GM21360 (cell line): Measurements from ENCODE around the gene L3MBTL4.
"Not testable (repeated sequence)": the region's sequence is repeated elsewhere in the genome, so short reads cannot be mapped to it uniquely, and the experiment has no call there.

Source experiments
- ATAC-seq: cut with Tn5 transposase; IDR thresholded peaks from one replicate; pipeline ENCODE4 v1.9.1; 2021; ENCODE audit warnings: mild to moderate bottlenecking, moderate library complexity; ENCODE audit not compliant: unreplicated experiment

L3MBTL4 gene

DNA sequence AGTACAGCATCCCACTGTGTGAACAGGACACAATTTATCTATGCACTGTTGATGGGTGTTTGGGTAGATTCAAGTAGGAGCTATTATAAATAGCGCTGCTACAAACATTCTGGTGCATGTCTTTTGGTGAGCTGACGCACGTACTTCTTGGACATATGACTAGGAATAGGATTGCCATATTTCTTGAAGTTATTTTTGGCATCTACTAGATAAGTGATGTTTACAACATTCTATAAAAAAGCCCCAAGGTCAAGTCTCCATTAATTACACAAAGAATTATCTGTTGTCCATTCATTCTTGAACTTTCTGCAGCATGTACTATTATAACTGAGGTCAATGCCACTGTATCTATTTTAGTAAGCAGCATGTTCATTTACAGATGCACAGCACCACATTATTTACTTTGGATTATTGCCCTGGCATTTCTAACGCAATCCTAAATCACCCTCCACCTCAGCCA lies 293.9 kb downstream of the L3MBTL4 start:
- no peak for ATAC-seq

DNA sequence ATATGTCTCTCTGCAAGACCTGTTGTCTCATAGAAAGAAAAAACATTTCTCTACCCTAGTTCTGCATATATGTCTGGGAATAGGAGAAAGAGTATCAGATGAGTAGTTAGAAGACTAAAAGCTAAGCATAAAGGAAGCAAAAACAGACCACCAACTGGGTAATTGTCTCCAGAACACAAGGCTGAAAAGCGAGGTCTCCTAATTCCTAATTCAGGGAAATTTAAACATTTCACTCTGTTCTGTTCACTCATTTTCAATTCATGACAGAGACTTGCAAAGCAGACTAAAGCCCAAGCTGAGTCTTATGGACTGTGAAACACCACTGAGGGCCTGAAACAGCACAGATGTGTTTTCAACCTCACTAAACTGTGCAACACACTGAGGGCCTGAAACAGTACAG lies 294.9 kb downstream of the L3MBTL4 start:
- no peak for ATAC-seq

DNA sequence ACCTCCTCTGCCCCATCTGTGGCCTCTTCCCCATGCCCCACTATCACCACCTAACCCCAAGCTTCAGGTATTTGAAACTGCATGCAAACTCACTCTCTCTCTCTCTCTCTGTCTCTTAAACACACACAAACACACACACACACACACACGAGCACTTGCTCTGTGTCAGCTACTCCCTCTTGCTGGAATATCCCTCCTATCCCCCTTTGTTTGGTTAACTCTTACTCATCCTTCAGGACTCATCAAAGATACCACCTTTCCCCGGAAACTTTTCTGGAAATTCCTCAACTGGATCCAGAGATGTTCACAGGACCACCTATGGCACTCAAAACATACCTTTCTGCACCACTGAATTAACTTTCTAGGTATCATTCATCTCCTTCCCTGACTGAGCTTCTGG lies 296.6 kb downstream of the L3MBTL4 start:
- no peak for ATAC-seq

DNA sequence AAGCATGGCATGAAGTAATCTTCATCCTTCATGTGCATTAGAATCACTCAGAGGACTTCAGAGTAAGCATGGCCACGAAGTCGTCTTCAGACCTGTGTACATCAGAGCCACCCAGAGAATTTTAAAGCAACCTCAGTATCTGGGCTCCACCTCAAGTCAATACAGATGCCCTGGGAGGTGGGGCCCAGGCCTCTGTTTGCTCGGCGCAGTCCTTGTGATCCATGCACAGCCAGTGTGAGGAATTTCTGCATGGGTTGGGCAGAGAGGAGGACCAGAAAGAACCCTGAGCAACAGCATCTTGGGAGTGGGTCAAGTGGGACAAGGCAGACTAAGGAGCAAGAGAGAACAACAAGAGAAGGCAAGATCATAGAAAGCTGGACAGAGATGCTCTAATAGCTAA lies 299.0 kb downstream of the L3MBTL4 start:
- no peak for ATAC-seq

DNA sequence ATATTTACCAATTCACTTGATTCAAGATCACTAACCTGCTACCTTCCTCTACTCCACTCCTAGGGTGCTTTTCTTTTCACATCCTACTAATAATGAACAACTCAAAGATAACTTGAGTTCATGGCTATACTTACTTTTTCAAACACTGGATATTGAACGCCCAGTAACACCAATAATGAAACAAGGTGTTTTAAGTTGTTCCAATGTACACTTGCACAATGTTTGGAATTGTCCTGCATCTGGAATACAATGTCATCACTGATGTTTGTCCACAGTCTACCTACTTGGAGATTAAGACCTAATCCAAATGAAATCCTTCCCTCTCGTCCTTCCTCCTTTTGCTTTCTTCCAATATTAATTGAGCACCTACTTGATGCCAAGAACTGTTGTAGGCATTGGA lies 301.1 kb downstream of the L3MBTL4 start:
- ATAC-seq: no peak

DNA sequence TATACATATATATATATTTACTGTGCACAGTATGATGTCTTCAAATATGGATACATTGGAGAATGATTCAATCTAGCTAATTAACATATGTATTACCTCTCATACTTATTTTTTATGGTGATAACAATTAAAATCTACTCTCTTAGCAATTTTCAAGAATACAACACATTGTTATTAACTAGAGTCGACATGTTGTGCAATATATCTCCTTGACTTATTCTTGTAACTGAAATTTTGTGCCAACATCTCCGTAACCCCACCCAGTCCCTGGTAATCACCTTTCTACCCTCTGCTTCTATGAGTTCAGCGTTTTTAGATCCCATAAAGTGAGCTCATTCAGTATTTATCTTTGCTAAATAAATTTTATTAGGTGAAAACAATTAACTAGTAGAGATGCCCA lies 303.0 kb downstream of the L3MBTL4 start:
- ATAC-seq: no peak

DNA sequence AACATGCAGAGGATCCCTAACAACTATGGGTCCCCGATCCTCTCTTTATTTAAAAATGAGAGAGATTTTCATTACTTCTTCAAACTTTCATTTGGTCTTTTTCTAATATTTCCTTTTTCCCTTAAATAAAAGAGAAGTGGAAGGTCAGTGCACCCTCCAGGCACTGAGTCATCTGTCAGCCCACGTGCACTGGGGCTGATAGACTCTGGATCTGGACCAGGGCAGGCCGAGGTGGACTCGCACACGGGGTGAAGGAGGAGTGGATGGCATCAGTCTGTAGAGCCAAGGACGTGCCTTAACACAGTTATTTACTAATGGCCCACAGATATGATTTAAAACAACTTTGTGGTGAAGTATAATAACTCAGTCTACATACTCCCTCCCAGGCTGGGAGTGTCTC lies 305.0 kb downstream of the L3MBTL4 start:
- ATAC-seq: no peak

DNA sequence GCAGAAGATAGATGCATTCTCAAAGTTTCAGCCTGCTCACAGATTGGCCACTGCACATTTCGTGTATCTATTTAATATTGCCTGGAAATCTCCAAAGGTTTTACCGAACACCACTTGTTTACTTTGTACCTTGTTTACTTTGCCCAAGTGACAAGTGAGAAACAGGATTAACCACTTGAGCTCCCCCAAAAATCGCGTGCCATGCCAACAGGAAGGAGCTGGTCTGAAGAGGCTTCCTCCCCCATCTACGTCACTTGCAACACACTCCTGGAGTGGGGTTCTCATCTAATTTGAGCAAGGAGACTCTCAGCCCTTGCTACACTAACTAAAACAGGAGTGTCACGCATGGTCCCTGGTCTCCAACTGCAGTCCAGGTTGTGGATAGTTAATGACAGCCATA lies 306.9 kb downstream of the L3MBTL4 start:
- no peak for ATAC-seq

DNA sequence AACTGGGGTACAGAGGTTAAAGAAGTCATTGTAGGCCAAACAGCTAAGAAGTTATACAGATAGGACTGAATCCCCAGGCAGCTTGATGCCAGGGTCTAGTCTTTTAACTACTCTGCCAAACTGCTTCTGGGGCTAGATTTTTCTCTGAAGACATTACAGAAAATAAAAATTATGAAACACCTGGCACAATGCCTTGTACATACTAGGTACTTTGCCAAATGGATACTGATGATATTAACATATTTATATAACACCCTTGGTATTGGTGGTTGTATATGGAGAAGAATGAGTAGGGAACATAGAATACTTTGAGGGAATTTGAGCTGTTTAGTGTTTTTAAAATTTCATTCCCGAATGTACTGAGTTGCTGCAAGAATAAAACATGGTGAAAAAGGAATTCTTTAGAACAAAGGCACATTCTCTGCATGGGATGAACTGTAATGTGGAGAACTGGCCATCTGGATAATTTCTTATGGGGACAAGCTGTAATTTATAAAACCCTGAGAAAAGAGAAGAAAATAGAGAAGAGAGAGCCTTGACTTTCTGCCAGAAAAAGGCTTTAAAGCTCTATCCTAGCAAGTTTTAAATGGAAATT lies 308.5 kb downstream of the L3MBTL4 start:
- ATAC-seq: no peak

DNA sequence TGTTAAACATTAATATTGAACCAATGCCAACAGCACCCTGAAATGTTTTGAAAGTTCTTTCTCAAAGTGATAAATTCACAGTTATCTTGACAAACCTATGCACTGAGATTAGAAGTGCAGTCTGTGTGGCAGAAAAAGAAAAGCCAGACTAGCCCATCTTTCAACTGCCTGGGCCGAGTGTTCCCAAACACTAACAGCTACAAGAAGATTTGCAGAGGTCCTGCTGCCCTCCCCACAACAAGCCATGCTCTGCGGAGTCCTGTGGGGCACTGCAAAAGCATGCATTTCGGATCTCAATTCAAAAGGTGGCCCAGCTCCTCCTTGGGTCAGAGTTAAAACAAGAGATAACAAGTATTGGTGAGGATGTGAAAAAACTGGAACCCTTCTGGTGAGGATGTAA lies 311.0 kb downstream of the L3MBTL4 start:
- ATAC-seq: no peak

DNA sequence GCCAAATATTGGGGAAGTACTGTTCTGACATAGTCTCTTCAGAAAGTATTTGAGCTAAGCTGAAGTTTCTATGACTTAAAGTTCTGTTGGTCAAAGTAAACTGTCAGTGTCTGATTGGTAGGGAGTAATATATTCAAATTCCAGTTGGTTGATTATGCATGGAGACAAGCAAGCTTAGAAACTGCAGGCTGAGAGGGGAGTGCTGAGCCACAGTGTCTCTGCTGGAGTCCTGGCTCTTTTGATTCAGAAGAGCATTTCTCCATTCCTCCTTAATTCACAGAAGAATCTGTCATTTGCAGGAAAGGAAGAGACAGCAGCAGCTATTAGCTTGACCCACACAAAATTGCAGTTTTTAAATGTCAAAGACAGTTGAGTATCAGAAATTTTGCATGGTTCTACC lies 318.0 kb downstream of the L3MBTL4 start:
- ATAC-seq: no peak

DNA sequence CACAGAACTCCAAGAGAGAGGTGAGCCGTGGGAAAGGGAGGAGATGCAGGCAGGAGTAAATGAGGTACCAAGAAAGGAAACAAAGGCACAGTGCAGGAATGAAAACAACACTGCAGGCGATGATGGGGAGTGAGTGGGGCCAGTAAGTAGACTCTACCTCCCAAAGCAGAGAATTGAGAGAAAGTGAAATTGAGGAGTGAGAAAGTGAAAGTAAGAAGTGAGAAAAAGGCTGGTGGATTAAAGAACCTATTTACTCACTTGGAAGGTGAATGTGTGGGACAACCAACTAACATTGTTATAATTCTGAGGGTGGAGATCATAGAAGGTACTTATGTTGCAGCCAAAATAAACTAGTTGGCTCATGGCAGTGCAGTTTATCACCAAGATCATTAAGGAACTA lies 326.3 kb downstream of the L3MBTL4 start:
- ATAC-seq: no peak

DNA sequence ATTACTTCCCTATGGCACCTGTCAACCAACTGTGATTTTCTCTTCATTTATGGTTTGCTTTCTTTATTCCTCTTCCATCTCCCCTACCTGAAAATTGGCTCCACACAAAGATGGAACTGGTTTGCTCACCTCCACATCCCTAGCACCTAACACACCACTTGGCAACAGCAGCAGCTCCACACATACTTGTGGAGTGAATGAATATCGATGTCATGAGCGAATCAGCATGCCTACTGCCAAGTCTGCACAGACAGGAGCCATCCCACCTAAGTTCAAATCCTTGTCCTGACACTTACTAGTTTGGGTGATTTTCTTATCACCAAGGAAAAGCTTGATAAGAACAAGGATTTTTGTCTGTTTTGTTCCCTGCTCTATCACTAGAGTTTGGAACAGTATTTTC lies 328.0 kb downstream of the L3MBTL4 start:
- no peak for ATAC-seq

DNA sequence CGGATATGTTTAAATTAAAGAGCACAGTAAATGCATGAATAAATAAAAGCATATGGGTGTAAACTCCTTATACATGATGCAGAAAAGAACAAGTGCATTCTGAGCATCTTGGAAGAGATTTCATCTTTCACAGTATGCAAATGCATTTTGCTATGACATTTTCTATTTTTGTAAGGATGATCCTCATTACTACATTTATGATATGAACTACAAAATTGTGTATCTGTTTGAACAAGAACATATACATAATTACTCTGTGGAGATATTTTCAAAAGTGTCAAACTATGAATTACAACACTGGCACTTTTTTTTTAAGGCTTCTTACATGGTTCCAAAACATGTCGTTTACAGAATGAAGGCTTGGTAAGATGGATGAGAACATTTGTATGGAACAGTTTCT lies 335.3 kb downstream of the L3MBTL4 start:
- ATAC-seq: no peak

DNA sequence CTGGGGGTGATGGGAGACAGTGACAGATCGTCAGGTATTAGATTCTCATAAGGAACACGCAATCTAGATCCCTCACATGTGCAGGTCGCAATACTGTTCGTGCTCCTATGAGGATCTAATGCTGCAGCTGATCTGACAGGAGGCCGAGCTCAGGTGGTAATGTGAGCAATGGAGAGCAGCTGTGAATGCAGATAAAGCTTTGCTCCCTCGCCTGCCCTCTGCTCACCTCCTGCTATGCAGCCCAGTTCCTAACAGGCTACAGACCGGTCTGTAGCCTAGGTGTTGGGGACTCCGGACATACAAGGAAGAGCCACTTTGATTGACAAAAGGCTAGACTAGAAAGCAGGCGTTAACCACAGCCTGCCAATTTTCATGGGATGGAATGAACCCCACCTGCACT lies 335.8 kb downstream of the L3MBTL4 start:
- ATAC-seq: no peak

DNA sequence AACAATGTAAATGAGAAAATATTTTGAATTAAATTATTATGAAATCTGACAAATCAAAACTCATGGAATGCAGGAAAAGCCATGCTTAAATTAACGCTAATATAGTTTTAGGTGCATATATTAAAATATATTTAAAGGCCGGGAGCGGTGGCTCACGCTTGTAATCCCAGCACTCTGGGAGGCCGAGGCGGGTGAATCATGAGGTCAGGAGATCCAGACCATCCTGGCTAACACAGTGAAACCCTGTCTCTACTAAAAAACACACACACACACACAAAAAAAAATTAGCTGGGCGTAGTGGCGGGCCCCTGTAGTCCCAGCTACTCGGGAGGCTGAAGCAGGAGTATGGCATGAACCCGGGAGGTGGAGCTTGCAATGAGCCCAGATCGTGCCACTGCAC lies 342.3 kb downstream of the L3MBTL4 start:
- not testable (repeated sequence) for ATAC-seq

DNA sequence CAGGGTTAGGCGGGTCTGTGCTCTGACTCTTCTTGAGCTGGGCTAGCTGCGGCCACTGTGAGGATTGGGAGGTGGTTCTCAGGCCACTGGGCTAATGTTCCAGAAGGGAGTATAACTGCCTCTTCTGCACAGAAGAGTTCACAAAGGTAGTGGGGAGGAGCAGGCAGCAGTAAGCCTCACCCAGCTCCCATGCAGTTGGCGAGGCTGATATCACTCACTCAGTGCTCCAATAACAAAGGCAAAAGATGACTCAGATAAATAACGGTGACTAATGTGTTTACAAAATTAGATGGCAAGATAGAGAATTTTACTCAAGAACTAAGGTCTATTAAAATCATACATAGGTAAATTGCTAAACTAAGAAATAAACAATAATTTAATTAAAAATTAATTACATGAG lies 345.2 kb downstream of the L3MBTL4 start:
- ATAC-seq: no peak

DNA sequence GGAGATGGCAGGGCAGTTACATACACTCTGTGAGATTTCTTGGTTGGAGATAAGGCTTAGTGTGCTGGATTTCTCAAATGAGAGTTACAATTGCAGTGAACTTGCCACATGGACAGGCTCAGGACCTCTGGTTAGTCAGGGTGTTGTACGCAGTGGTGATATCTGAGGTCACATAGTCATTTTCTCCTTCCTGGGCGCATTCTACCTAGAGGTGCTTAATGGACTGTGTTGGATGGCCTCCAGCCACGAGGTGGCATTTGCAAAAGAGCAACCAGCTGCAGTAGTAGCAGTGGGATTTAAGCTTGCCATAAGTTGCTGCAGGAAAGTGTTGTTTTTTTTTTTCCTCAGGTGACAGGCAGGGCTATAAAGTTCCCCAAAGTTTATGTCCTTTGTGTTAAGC lies 345.6 kb downstream of the L3MBTL4 start:
- ATAC-seq: peak; percentile 55

DNA sequence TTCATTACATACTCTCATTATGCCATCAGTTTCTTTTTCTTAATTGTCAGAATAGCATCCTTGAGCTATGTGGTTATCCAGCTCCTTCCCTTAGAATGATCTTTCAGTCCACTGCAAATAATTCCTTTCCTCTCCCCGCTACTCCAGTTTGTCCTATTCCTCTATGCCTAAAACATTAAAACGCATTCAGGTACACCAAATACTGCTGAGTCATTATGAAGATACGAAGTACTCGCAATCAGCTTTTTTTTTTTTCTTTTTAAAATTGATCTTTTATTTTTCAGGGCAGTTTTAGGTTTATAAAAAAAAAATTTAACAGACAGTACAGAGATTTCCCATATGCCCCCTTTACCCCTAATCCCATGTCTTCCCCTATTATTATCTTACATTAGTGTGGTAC lies 354.6 kb downstream of the L3MBTL4 start:
- no peak for ATAC-seq

DNA sequence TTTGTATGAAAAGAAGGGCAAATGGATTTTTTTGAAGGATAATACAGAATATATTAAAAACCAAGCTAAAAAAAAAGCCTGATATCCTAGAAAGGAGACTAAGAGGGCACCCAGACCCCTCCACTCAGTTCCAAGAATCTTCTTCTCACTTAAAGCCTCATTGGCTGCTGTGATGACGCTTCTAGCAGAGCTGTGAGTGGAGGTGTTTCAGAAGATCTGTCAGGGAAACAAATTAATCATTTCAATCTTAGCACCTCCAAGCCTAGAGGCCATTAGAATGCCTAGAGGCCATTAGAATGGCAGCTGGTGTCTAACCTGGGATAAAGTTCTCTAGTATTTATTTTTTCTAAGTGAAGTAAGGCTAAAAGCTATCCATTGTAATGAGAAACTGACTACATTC lies 355.2 kb downstream of the L3MBTL4 start:
- ATAC-seq: no peak

DNA sequence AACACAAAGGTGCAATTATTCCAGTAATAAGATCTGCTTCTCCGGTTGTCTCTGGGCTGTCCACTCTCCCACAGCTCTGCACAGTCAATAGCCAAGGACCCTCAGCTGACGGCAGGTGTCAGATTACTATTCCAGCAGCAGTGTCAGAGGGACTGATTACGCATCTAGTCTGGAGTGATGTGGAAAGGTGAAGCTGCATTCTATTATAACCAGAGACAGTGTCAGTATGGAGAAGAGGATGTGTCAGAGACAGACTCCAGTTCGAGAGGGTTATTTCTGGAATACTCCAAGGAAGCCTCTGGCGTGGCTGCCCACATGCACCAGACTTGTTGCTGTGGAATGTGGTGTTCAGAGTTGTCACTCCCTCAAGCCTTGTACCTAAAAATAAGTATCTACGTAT lies 355.8 kb downstream of the L3MBTL4 start:
- ATAC-seq: no peak

DNA sequence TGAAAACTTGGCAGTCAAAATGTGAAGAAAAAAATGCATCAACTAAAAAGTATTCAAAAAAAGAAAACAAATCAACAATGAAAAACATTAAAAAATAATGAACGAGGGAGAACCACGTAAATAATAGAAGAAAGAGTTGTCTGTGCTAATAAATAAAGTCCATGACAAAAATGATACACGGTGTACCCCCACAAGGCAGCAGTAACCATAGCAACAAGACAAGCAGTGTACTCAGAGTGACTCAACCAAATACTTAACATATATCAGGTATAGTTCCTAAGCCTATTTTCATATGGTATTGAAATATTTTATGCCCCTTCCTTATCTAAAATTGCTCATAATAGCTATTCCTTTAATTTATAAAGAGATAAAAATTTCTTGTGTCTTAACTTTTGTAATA lies 357.1 kb downstream of the L3MBTL4 start:
- ATAC-seq: no peak

DNA sequence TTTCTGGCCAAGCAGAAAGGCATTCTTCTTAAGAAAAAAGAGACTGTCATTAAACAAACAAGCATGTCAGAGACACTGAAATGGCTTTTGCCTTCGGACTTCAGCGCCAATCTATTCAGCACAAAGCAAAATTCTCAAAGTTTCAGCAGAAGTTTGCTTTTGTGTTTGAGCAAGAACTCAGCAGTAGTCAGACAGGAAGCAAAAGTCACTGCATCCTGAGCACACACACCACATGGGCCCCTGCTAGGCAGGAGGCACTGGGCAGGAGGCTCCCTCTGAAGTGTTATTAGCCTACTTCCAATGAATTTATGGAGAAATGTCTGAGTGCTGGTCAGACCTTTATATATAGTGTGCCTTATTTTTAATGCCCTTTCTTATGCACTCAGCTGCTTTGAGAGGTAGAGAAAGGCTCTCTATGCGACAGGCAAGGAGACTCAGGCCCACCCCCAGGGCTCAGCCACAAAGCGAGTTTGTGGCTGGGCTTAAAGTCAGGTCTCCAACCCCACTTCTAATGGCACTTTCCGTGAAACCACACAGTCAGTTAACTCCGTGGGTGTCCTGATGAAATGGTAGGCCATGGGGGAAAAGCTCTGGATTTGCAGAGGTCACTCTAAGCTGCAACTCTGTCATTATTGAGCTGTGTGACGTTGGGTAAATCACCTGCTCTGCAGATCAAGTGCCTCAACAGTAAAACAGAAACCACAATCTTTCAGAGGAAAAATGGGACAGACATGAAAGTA lies 358.4 kb downstream of the L3MBTL4 start:
- peak; percentile 70 for ATAC-seq
